Esophagus squamous epithelium (tissue), 4 donors: ENCODE data around the gene IMMP2L.

Experiments used
- POLR2A ChIP-seq, 4 donors: fragments of 450-650 bp; IDR thresholded peaks; one replicate each; pipeline ENCODE4 v1.6.1; 2017; ENCODE audit warnings: antibody characterized with exemption in 4 of 4, mild to moderate bottlenecking in 4 of 4, moderate library complexity in 3 of 4
- TF ChIP-seq, protein P1 (sequence below), 6 experiments: fragments of 450-650 bp in 4 of 6; fragments of 200-600 bp in 2 of 6; sonication (generic) in 2 of 6; IDR thresholded peaks; one replicate each; pipeline ENCODE4 v1.5.1; 2016 to 2019; ENCODE audit warnings: antibody characterized with exemption in 6 of 6, mild to moderate bottlenecking in 4 of 6, moderate library complexity in 4 of 6

DNA sequence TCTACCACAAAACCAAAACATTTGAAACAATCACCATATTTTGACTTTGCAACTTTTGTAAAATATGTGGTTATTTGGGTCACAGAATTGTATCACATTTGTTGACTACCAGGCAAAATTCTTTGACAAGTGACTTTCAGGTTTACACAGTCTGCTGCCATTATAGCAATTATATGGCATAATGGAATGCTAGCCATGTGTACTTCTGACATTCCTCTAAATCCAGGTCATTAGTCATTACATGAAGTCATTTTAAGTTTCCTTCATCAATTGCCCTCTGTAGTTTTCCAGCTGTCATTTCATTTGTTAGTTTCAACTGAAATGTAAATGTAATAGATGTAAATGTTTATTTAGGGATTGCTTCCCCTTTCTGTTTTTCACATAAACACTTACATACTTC, 137.5 kb downstream of the IMMP2L start:
- TF ChIP-seq, protein P1, sequence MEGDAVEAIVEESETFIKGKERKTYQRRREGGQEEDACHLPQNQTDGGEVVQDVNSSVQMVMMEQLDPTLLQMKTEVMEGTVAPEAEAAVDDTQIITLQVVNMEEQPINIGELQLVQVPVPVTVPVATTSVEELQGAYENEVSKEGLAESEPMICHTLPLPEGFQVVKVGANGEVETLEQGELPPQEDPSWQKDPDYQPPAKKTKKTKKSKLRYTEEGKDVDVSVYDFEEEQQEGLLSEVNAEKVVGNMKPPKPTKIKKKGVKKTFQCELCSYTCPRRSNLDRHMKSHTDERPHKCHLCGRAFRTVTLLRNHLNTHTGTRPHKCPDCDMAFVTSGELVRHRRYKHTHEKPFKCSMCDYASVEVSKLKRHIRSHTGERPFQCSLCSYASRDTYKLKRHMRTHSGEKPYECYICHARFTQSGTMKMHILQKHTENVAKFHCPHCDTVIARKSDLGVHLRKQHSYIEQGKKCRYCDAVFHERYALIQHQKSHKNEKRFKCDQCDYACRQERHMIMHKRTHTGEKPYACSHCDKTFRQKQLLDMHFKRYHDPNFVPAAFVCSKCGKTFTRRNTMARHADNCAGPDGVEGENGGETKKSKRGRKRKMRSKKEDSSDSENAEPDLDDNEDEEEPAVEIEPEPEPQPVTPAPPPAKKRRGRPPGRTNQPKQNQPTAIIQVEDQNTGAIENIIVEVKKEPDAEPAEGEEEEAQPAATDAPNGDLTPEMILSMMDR (IDR thresholded peaks at IDR 0.05), result no peak
- TF ChIP-seq POLR2A (IDR thresholded peaks at IDR 0.05), result no peak
